ENCODE data around the gene NUDT15.
"Not testable (repeated sequence)": the region's sequence is repeated elsewhere in the genome, so short reads cannot be mapped to it uniquely, and the experiment has no call there.

NUDT15 gene

GRCh38 chr13:48037346-48038173, at the start of gene NUDT15:
NUDT15 (plus strand) TSS chr13:48037726; CDS start chr13:48037747, 21 bp downstream.
- FAIRE-seq = peak; percentile 98

- FAIRE-seq = no peak
These were observed 47.1 kb upstream of the NUDT15 start for GRCh38 chr13:47990427-47990826.

- no peak for FAIRE-seq
These were observed 46.5 kb upstream of the NUDT15 start for GRCh38 chr13:47990920-47991466.

GRCh38 chr13:47991859-47992258, 45.7 kb upstream of the NUDT15 start:
- no peak for FAIRE-seq

GRCh38 chr13:47997384-47997783, 40.1 kb upstream of the NUDT15 start:
- FAIRE-seq = no peak

GRCh38 chr13:47999973-48000372, 37.6 kb upstream of the NUDT15 start:
- no peak for FAIRE-seq

GRCh38 chr13:48000559-48001113, 36.9 kb upstream of the NUDT15 start:
- FAIRE-seq = no peak

- FAIRE-seq = peak; percentile 19
These were observed 36.2 kb upstream of the NUDT15 start, which contains the start of gene SUCLA2 for GRCh38 chr13:48001114-48001881. SUCLA2 (minus strand) TSS chr13:48001273; CDS start chr13:48001269, 4 bp downstream.

GRCh38 chr13:48001999-48002398, 35.5 kb upstream of the NUDT15 start:
- not testable (repeated sequence) for FAIRE-seq

GRCh38 chr13:48004201-48004600, 33.3 kb upstream of the NUDT15 start:
- no peak for FAIRE-seq

- FAIRE-seq = no peak
These were observed 31.1 kb upstream of the NUDT15 start for GRCh38 chr13:48006396-48006795.

GRCh38 chr13:48009284-48009683, 28.2 kb upstream of the NUDT15 start:
- no peak for FAIRE-seq

- no peak for FAIRE-seq
These were observed 26.8 kb upstream of the NUDT15 start for GRCh38 chr13:48010698-48011097.

- no peak for FAIRE-seq
These were observed 24.9 kb upstream of the NUDT15 start for GRCh38 chr13:48012668-48013067.

GRCh38 chr13:48014359-48014758, 23.2 kb upstream of the NUDT15 start:
- FAIRE-seq = no peak

GRCh38 chr13:48018637-48019036, 18.9 kb upstream of the NUDT15 start:
- no peak for FAIRE-seq

- FAIRE-seq = no peak
These were observed 17.7 kb upstream of the NUDT15 start for GRCh38 chr13:48019796-48020195.

- FAIRE-seq = no peak
These were observed 9.5 kb upstream of the NUDT15 start for GRCh38 chr13:48028066-48028465.

- no peak for FAIRE-seq
These were observed 7.7 kb upstream of the NUDT15 start for GRCh38 chr13:48029859-48030258.

GRCh38 chr13:48038761-48039160, 1.2 kb downstream of the NUDT15 start:
- no peak for FAIRE-seq

- no peak for FAIRE-seq
These were observed 2.5 kb downstream of the NUDT15 start for GRCh38 chr13:48040049-48040448.

- FAIRE-seq = no peak
These were observed 3.4 kb downstream of the NUDT15 start for GRCh38 chr13:48040896-48041295.

- FAIRE-seq = no peak
These were observed 5.4 kb downstream of the NUDT15 start for GRCh38 chr13:48042894-48043293.
